GM12875 (cell line): Measurements from ENCODE around the gene RAD51D.
"Not testable (repeated sequence)": the region's sequence is repeated elsewhere in the genome, so short reads cannot be mapped to it uniquely, and the experiment has no call there.

Source experiments
- H3K4me3 ChIP-seq: one replicate; pipeline ENCODE4 v1.5.1; 2011; ENCODE audit warnings: low read depth, low read length, control low read depth
- TF ChIP-seq, protein P1 (sequence below): IDR thresholded peaks from 2 replicates; pipeline ENCODE4 v1.5.1; 2011; ENCODE audit warnings: low read depth, mild to moderate bottlenecking, control low read depth, inconsistent platforms, low read length, moderate library complexity, borderline replicate concordance; ENCODE audit not compliant: insufficient read depth

The RAD51D gene

DNA sequence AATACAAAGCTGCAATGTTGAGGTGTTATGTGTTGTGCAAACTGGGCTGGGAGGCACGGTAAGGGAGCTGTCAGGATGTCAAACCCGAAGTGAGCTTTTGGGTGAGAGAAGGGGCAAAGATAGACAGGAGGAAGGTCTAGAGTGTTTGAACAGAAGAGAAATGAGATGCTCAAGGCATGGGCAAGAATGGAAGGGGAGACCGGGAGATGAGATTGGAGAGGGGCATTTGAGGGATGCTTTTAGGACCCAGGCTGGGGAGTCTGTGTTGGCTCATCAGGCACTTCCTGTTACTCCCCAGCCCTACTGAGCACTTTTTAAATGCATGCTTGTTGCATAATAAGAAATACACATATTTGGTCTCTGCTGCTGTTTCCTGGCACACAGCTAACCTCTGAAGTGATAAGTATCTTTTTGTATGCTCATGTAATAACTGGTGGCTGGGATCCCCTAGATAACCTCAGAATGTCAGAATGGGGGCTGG is 41.7 kb upstream of the RAD51D start:
- no peak overlapping the region for H3K4me3 ChIP-seq
- TF ChIP-seq, protein P1, sequence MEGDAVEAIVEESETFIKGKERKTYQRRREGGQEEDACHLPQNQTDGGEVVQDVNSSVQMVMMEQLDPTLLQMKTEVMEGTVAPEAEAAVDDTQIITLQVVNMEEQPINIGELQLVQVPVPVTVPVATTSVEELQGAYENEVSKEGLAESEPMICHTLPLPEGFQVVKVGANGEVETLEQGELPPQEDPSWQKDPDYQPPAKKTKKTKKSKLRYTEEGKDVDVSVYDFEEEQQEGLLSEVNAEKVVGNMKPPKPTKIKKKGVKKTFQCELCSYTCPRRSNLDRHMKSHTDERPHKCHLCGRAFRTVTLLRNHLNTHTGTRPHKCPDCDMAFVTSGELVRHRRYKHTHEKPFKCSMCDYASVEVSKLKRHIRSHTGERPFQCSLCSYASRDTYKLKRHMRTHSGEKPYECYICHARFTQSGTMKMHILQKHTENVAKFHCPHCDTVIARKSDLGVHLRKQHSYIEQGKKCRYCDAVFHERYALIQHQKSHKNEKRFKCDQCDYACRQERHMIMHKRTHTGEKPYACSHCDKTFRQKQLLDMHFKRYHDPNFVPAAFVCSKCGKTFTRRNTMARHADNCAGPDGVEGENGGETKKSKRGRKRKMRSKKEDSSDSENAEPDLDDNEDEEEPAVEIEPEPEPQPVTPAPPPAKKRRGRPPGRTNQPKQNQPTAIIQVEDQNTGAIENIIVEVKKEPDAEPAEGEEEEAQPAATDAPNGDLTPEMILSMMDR, result no peak

DNA sequence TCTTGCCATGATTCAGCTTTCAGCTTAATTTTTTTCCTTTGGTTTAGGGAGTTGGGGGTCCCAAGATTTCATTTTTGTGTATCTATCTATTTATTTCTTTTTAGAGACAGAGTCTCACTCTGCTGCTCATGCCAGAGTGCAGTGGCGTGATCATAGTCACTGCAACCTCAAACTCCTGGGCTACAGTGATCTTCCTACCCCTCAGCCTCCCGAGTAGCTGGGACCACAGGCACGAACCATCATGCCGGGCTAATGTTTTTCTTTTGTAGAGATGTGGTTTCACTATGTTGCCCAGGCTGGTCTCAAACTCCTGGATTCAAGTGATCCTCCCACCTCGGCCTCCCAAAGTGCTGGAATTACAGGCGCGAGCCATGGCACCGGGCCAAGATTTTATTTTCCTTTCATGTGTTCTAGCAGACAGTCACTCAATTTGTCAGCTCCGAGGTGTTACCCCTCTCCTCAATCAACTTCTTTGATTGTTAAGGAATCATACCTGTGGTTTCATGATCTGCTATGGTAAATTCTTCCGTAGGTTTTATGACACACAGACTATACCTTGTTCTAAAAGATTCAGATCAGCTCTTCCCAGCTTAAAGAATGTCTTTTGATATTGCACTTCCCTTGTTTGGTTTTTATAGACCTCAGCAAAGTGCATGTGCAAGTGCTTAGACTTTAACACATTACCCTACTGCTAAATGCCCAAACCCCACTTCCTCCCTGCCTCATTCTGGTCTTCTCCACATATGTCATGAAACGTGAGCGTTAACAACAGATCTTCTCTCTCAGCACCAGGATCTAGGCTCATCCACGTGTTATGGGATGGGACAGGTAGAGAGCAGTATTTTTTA is 40.9 kb upstream of the RAD51D start:
- TF ChIP-seq, protein P1, result no peak
- H3K4me3 ChIP-seq, result no peak overlapping the region

- no peak overlapping the region for H3K4me3 ChIP-seq
- TF ChIP-seq, protein P1, result no peak
Observed at GRCh38 chr17:35159940-35160339, 40.3 kb upstream of the RAD51D start.

- no peak overlapping the region for H3K4me3 ChIP-seq
- TF ChIP-seq, protein P1, result no peak
Observed at GRCh38 chr17:35155246-35155645, 35.6 kb upstream of the RAD51D start.

- H3K4me3 ChIP-seq, result no peak overlapping the region
- TF ChIP-seq, protein P1, result no peak
Observed at GRCh38 chr17:35154196-35155165, 34.8 kb upstream of the RAD51D start.

GRCh38 chr17:35152421-35153140 is 32.9 kb upstream of the RAD51D start:
- TF ChIP-seq, protein P1, result no peak
- no peak overlapping the region for H3K4me3 ChIP-seq

DNA sequence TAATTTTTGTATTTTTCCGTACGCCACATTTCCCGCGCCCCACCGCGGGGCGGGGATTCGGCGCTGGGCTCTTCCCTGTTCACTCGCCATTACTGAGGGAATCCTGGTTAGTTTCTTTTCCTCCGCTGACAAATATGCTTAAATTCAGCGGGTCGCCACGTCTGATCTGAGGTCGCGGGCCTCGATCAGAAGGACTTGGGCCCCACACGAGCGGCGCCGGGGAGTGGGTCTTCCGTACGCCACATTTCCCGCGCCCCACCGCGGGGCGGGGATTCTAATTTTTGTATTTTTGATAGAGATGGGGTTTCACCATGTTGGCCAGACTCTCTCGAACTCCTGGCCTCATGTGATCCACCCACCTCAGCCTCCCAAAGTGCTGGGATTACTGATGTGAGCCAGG is 31.4 kb upstream of the RAD51D start:
- not testable (repeated sequence) for H3K4me3 ChIP-seq
